ENCODE measurements around the gene HSPG2.
A peak's percentile ranks its signal among the peaks of the same experiment; 100 is the strongest.
"Not testable (repeated sequence)": the region's sequence is repeated elsewhere in the genome, so short reads cannot be mapped to it uniquely, and the experiment has no call there.

The HSPG2 gene

DNA sequence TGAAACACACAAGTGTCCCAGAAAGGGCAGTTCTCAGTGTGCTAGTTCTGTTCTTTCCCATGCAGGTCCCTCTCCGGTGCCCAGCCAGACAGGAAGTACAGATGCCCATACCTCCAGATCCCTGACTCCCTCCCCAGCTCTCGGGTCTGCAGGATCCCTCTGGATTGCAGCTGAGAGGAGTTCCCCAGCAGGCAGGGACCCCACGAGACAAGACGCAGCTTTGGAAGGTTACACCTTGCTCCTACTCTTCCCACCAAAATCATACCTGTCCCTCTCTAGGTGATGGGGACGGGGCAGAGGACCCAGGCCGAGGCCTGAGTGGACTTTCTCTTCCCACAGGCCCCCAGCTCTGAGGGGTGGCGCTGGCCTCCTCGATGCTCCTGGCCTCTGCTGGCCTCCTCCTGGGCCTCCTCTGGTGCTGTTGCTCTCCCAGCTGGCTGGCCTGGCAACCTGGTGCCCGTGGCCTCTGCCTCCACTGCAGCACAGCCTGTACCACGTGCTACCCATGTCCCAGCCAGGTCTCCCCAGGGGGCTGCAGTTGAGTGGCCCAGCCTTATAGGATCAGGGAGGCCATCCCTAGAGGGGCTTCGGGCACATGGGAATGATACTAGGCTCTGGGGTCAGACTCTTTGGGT, 115.6 kb downstream of the HSPG2 start:
- DNase-seq = no peak

DNA sequence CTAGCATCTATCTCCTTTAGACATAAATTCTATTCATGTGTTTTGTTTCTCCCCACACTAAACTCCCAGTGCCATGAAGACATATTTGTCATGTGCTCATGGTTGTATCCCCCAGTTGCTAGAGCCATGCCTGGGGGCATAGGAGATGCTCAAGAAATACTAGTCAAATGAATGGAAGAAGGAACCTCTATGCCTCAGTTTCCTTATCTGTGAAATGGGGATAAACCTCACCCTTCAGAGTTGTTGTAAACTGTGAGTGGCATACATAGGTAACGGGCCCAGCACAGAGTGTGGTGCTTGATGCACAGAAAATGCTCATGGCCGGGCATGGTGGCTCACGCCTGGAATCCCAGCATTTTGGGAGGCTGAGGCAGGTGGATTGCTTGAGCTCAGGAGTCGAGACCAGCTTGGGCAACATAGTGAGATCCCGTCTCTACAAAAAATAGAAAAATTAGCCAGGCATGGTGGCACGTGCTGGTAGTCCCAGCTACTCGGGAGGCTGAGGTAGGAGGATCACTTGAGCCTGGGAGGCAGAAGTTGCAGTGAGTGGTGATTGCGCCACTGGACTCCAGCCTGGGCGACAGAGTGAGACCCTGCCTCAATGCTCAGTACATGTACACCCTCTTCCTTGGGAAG, 116.4 kb downstream of the HSPG2 start:
- DNase-seq = no peak

DNA sequence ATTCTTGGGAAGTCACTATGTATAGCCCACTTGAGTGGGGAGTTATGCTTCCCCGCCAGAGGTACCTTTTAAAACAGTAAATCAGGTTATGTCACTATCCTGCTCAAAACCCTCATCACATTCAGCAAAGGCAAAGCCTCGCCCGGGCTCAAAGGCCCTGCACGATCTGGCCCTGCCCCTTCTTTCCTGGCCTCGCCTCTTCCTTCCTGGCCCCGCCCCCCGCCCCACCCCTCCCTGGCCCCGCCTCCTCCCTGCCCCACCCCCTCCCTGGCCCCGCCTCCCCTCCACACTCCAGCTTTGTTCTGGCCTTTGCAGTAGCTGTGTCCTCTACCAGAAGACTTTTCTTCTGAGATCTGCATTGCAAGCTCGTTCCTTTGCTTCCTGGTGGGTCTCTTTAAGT, 118.5 kb downstream of the HSPG2 start:
- no peak for DNase-seq

DNA sequence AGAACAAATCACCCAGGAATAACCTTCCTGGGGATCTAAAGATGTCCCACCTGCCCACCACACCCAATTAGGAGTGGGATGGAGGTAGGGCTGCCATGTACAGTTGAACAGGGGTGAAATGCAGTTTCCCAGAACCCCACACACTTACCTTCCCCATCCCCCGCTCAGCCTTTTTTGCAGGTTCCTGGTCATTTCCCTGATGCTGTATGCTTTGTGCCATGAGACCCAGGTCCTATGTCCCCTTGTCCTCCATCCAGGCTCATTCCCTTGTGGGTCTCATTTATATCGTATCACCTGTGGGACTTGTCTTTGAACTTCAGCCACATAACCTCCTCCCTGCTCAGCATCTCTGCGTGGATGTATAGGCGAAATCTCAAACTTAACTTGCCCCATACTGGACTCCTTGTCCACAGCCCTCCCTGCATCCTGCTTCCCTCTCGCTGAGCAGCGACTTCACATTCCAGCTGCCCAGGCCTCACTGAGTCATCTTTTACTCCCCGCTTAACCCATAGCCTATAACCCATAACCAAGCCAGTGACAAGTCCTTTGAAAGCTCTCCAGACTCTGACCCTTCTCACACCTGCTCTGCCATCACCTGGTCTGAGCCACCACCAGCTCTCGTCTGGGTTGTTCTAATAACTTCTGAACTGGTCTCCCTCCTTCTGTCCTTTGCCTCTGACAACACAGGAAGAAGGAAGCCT, 120.4 kb downstream of the HSPG2 start:
- no peak for DNase-seq

DNA sequence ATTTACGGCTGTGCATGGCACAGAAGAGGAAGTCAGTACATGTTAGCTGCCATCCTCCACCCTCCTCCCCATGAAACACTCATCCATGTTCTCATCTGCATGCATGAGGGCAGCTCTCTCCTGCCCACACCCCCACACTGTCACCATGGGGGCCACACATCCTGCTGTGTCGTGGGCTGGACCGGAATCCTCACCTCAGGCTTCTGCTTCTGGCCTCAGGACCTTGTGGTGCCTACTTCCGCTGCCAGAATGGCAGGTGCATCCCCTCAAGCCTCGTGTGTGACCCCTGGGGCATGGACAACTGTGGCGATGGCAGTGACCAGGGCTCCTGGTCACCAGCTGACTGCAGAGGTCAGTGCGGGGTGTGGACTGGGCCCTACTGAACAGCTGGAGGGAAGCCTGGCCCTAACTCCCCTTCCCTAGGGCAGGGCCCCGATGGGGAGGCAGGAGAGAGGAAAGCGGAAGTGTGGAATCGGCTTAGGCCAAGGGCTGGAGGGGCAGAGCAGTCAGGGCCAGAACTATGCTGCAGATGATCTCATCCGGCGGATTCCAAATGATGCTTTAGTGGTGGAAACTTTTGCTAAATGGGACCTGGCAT, 121.3 kb downstream of the HSPG2 start:
- DNase-seq = no peak

DNA sequence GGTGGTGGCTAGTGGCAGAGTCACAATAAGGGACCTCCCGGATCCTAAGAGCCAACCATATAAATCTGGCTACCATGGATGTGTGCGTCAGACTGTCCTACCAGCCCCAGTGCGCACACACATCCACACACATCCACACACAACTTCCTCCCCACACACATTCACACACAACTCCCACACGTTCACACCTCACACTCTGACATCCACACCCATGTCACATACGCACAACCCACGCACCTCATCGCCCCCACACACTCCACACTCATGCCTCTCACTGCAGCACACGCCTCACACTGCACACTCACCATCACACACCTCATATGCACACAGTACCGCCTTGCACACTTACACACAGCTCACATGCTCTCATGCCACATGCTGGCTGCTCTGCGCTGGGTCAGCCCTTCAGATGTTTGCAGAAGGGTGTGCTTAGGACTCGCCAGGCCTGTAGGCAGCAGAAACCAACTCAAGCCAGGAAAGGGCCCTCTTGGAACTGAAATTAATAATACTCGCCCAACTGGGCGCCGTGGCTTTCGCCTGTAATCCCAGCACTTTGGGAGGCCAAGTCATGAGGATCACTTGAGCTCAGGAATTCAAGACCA, 122.0 kb downstream of the HSPG2 start:
- DNase-seq = no peak

DNA sequence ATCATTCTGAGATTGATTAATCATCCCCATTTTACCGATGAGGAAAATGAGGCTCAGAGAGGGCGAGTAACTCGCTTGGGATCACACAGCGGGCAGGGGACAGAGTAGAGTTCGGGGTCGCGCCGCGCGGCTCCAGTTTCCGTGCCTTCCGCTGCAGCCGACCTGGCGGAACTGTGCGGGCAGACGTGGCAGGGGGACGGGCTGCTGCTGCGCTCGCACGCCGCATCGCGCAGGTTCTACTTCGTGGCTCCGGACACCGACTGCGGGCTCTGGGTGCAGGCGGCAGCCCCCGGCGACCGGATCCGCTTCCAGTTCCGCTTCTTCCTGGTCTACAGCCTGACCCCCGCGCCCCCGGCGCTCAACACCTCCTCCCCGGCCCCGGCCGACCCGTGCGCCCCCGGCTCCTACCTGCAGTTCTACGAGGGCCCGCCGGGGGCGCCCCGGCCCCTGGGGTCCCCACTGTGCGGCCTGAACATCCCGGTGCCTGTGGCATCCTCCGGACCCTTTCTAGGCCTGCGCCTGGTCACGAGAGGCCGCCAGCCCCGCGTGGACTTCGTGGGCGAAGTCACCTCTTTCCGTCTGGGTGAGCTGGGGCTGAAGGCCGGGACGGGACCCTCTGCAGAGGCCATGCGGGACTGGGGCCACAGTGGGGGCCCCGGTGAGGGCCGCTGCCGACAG, 122.7 kb downstream of the HSPG2 start:
- DNase-seq = peak; percentile 54

DNA sequence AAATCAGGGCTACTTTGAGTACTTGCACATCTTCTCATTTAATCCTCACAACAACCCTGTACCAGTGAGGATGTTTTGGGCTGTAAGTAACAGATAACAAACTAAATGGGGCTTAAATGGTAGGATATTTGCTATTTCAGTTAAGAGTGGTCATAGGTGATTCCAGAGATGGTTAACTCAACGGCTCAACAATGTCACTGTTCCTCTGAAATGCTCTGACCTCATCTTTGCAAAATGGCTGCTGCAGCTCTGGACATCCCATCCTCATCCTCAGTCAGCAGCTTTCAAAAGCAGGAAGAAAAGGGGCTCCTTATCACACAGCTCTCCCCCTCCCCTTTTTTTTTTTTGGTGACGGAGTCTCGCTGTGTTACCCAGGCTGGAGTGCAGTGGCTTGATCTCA, 123.6 kb downstream of the HSPG2 start:
- DNase-seq = no peak

DNA sequence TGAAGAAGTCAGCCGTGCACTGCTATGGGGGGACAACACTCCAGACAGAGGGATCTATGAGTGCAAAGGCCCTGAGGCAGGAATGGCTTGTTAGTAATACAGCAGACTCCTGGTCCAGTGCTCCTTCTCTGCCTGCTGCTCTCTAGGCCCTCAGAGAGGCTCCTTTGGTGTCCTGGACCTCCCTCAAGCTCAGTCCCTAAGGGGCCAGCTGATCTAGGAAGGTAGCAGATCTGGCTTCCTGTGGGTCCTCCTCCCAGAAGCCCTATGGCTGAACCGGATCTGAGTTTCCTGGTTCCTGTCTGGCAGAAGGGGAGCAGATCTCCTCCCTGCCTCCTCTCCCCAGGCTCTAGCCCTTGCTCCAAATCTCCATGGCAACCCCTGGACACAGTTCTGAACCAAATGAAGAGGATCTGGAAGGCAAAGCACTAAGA, 125.2 kb downstream of the HSPG2 start, which contains the start of gene LDLRAD2:
TSS of gene LDLRAD2 (plus strand) at position 391 of the 431 bp plus-strand sequence. CDS start 187 bp downstream, outside the sequence.
- no peak for DNase-seq

DNA sequence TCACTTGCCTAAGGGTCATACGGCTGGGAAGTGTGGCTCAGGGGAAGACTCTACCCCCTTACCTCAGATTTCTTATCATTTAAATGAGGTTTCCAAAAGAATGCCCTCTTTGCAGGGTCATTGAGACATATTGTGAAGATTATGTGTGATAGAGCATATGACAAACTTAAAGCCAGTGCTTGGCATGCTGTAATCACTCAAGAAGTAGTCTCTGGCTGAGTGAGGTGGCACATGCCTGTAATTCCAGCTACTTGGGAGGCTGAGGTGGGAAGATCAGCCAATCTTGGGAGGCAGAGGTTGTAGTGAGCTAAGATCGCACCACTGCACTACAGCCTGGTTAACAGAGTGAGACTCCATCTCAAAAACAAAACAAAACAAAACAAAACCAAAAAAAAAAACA, 132.6 kb downstream of the HSPG2 start:
- DNase-seq = no peak

DNA sequence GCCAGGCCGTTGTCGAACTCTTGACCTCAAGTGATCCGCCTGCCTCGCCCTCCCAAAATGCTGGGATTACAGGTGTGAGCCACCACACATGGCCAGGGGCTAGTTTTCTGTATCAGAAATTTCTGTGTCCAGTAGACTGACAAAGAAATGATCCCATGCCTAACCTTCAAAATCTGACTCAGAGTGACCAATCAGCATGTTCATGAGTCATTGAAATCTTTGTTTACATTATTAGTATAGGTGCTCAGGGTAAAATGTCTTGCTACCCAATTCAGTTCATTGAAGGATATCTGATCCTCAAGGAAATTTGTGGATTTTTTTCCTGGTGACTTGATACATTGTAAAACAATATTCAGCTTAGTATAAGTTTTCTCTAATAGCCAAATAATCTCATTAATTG, 136.0 kb downstream of the HSPG2 start:
- DNase-seq = no peak

DNA sequence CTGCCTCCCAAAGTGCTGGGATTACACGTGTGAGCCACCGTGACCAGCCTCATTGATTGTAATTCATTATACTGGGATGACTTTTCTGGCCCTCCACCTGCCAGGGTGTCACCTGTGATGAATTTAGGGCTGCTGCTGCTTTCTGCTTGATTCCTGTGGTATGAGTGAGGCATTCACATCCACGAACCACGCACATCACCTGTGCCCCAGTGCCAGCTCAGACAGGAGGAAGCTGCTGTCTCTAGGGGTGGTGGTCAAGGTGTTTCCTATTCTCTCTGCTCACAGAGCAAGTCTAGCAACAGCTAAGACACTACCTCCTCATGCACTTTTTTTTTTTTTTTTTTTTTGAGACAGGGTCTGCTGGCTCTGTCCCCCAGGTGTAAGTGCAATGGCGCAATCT, 137.4 kb downstream of the HSPG2 start:
- DNase-seq = no peak

DNA sequence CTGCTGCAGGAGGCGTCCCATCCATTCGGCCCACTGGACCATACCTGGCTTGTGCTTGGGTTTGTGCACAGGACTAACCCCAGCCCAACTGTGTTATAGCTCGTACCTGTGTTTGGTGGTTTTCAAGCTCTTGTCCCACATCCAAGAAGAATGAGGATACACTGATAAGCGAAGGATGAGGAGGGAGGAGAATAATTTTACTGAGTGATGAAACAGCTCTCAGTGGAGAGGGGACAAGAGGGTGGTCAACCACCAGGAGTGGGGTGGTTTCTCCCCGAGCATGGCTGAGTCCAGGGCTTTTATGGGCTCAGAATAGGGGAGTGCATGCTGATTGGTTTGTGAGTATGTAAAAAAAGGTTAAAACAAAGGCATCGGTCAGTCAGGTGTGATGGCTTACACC, 142.0 kb downstream of the HSPG2 start:
- DNase-seq = no peak

DNA sequence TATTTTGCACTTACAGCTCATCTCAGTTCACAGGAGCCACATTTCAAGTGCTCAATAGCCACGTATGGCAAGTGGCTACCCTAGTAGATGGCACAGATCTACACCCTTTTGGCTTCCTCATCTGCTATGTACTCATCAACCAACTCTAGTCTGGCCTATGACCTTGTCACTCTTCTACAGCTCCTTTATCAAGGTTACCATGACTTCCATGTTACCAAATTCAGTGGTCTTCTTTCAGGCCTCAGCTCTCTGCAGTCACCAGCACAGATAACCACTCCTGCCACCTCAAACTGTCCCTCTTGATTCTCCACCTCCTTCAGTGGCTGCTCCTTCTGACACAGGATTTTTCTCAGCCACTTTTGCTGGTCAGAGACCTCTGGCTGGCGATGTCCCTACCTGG, 142.5 kb downstream of the HSPG2 start:
- no peak for DNase-seq

DNA sequence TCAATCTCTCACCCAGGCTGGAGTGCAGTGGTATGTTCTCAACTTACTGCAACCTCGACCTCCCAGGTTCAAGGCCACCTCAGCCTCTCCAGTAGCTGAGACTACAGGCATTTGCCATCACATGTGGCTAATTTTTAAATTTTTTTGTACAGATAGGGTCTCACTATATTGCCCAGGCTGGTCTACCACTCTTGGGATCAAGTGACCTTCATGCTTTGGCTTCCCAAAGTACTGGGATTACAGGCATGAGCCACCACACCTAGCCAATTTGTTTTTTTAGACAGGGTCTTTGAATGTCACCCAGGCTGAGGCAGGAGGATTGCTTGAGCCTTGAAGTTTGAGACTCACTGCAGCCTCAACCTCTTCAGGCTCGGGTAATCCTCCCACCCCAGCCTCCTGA, 144.0 kb downstream of the HSPG2 start:
- DNase-seq = no peak

DNA sequence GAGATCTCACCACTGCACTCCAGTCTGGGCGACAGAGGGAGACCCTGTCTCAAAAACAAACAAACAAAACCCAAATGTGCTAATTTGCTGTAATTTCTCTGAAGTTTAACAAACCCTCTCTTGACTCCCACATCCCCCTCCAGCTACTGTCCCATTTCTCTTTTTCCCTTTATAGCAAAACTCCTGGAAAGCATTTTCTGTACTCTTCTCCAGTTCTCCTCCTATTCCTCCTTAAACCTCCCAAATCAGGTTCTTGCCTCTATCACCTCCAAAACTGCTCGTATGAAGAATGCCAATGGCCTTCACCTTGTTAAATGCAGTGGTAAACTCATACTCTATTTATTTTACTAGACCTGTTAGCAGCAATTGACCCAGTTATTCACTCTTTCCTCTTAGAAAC, 150.5 kb downstream of the HSPG2 start:
- no peak for DNase-seq

DNA sequence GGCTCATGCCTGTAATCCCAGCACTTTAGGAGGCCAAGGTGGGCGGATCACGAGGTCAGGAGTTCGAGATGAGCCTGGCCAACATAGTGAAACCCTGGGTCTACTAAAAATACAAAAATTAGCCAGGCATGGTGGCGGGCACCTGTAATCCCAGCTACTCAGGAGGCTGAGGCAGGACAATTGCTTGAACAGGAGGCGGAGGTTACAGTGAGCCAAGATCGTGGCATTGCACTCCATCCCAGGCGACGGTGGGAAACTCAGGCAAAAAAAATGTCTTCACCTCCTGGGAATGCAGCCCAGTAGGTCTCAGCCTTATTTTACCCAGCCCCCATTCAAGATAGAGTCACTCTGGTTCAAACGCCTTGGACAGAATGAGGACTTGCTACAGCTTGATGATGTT, 151.3 kb downstream of the HSPG2 start:
- DNase-seq = not testable (repeated sequence)

DNA sequence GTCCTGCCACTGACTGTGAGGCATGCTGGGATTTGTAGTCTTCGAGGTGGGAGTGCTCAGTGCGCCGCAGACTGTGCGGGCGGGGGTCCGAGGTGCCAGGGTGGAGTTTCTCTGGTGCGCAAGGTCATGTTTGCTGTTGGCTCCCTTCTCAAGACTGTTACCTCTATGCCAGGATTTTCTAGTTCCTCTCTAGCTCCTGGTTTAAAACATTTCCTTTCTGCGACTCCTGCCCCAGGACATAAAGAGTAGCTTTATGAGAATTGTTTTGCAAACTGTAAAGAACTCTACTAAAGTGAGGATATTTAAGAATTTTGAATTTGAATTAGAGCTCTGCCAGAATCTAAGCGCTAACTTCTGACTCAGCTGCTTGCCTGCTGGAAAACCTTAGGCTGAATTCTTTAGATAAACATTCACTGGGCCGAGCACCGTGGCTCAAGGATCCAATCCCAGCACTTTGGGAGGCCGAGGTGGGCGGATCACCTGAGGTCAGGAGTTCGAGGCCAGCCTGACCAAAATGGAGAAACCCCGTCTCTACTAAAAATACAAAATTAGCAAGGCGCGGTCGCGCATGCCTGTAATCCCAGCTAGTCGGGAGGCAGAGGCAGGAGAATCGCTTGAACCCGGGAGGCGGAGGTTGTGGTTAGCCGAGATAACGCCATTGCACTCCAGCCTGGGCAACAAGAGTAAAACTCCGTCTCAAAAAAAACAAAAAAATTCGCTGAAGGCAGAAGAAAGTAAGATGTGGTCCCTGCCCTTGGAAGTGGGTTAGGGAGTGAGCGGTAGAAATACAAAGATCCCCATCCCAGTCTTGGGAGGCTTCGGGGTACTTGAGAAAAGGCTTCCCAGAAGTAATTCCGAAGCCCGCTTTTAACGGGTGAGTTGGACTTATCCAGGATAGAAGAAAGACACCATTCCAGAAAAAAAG, 153.2 kb downstream of the HSPG2 start:
- DNase-seq = no peak

DNA sequence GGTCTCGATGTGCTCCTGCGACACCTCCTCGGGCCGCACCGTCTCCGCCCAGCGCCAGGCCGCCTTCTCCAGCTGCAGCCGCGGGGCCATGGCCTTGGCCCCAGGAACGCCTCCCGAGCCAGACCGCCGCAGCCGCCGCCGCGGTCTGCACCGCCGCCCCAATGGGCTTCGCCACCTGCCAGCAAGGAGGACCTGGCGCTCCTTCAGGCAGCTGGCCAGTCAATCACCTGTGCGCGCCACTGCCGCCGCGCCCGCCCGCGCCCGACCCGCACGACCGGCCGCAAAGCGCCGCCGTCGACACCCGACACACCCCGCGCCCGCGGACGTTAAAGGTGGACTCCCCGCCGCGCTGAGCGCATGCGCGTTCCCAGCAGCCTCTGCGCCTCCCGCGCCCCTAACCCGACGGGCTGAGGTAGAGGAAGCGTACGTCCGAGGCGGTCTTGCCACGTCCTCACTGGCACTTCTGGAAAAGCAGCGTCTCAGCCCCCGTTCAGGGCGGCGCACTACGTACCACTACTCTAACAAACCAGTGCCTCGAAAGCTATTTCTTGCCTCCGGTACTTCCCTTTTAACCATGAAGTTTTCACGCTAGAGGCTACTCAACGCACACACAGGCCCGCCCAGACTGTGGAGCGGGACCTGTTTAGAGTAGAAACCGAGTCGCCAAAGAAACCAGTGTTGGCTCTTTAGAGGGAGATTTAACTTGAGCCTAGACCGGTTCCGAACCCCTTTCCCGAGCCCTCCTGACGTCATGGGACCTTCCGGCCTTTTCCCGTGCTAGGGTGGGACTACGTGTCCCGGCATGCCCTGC, 154.0 kb downstream of the HSPG2 start, which contains the start of gene USP48:
TSS of gene USP48 (minus strand) at position 282 of the 811 bp plus-strand sequence. CDS start at position 90, 192 bp downstream.
- DNase-seq = peak; percentile 99

DNA sequence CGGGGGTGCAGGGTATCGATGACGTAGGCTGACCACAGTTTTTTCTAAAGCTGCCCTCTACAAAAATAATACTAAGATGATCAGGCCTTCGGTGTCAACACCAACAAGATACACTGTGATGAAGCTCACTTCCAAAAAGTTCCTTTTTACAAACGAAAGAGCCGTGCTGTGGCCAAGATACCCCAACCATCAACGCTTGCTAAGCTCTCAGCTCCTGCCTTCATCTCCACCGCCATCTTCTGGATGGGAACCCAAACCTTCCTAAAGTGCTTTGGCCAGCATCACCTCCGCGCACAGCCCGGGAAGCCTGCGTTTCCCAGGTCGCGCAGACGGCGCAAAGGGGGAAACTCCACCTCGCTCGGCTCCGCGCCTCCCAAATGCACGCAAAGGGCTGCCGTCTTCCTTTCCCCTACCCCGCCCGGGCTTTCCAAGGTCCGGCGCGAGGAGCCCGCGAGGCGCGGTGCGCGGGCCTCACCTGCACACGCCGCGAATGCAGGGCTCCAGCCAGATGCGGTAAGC, 154.7 kb downstream of the HSPG2 start:
- peak; percentile 75 for DNase-seq

Data from eye (tissue), 1 donor.